HEK293T (cell line): ENCODE results near the gene KRTAP9-3.

Experiments
- BHLHE40 ChIP-seq: fragments of 450-650 bp; IDR thresholded peaks from 2 replicates; pipeline ENCODE4 v1.6.1; 2016; ENCODE audit warnings: mild to moderate bottlenecking, moderate library complexity, borderline replicate concordance
- CTBP1 ChIP-seq: fragments of 450-650 bp; IDR thresholded peaks from 2 replicates; pipeline ENCODE4 v1.6.1; 2016; ENCODE audit warnings: borderline replicate concordance
- ELF4 ChIP-seq: fragments of 450-650 bp; IDR thresholded peaks from 2 replicates; pipeline ENCODE4 v1.6.1; 2017; ENCODE audit warnings: antibody characterized with exemption
- FOXA1 ChIP-seq: fragments of 450-650 bp; IDR thresholded peaks from 2 replicates; pipeline ENCODE4 v1.6.1; 2016; ENCODE audit warnings: mild to moderate bottlenecking
- FOXM1 ChIP-seq: fragments of 450-650 bp; IDR thresholded peaks from 2 replicates; pipeline ENCODE4 v1.6.1; 2017; ENCODE audit warnings: mild to moderate bottlenecking, borderline replicate concordance
- HDGF ChIP-seq: fragments of 450-650 bp; IDR thresholded peaks from 2 replicates; pipeline ENCODE4 v1.6.1; 2017; ENCODE audit warnings: antibody characterized with exemption, borderline replicate concordance
- NFRKB ChIP-seq: fragments of 450-650 bp; IDR thresholded peaks from 2 replicates; pipeline ENCODE4 v1.6.1; 2016; ENCODE audit warnings: mild to moderate bottlenecking, moderate library complexity
- SP1 ChIP-seq: fragments of 450-650 bp; IDR thresholded peaks from 2 replicates; pipeline ENCODE4 v1.6.1; 2017
- SUZ12 ChIP-seq: fragments of 450-650 bp; IDR thresholded peaks from 2 replicates; pipeline ENCODE4 v1.6.1; 2016; ENCODE audit warnings: mild to moderate bottlenecking
- ZNF384 ChIP-seq: fragments of 450-650 bp; IDR thresholded peaks from 2 replicates; pipeline ENCODE4 v1.6.1; 2016
- TF ChIP-seq, protein P1 (sequence below): fragments of 450-650 bp; IDR thresholded peaks from 2 replicates; pipeline ENCODE4 v1.6.1; 2016

DNA sequence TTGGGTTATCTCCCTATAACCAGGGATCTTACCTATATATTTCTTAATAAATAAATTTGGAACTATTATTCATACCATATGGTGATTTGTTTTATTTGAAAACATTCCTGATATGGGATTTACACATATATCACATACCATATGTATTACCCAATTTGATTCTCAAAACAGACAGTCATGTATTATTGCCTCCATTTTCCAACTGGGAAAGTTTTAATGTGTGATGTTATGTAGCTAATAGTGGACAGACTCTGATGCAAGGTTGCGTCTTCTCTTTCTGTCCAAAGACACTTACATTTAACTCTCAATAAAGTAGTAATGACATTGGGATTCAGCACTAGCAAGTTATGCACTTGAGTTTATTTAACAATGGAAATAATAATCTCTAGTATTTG is 24.0 kb downstream of the KRTAP9-3 start:
- TF ChIP-seq SP1: no peak
- no peak for TF ChIP-seq NFRKB
- TF ChIP-seq, protein P1, sequence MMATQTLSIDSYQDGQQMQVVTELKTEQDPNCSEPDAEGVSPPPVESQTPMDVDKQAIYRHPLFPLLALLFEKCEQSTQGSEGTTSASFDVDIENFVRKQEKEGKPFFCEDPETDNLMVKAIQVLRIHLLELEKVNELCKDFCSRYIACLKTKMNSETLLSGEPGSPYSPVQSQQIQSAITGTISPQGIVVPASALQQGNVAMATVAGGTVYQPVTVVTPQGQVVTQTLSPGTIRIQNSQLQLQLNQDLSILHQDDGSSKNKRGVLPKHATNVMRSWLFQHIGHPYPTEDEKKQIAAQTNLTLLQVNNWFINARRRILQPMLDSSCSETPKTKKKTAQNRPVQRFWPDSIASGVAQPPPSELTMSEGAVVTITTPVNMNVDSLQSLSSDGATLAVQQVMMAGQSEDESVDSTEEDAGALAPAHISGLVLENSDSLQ: no peak
- no peak for TF ChIP-seq SUZ12
- TF ChIP-seq HDGF: no peak
- TF ChIP-seq FOXM1: no peak
- TF ChIP-seq ELF4: no peak
- TF ChIP-seq BHLHE40: no peak
- TF ChIP-seq ZNF384: no peak
- no peak for TF ChIP-seq FOXA1
- no peak for TF ChIP-seq CTBP1
